Osteoblast (primary cell): ENCODE results near the gene RSPH3. TPM values are rescaled to one million over a fixed set of nuclear protein-coding genes. Genes with fewer than 3 reads are reported as not detected.

ENCODE experiments used
- DNase-seq: peaks from one replicate; pipeline ENCODE4 v3.0.0; 2011; ENCODE audit warnings: low spot score, mixed read lengths; ENCODE audit not compliant: insufficient read length; ENCODE audit errors: missing footprints
- H2AFZ ChIP-seq: 2 replicates; pipeline ENCODE4 v1.6.0; 2011; ENCODE audit warnings: mild to moderate bottlenecking, low read length
- H3K27ac ChIP-seq: 2 replicates; pipeline ENCODE4 v1.5.1; 2011; ENCODE audit warnings: mild to moderate bottlenecking, low read depth, low read length, moderate library complexity
- H3K27me3 ChIP-seq: 2 replicates; pipeline ENCODE4 v1.6.0; 2012; ENCODE audit warnings: mild to moderate bottlenecking, control low read depth, inconsistent platforms, low read length, moderate library complexity; ENCODE audit not compliant: insufficient read depth
- H3K36me3 ChIP-seq: 2 replicates; pipeline ENCODE4 v1.5.1; 2011; ENCODE audit warnings: mild to moderate bottlenecking, low read length, control low read depth, moderate library complexity; ENCODE audit not compliant: insufficient read depth
- H3K4me1 ChIP-seq: 2 replicates; pipeline ENCODE4 v1.5.1; 2011; ENCODE audit warnings: mild to moderate bottlenecking, low read length, control low read depth, moderate library complexity; ENCODE audit not compliant: insufficient read depth
- H3K4me2 ChIP-seq: 2 replicates; pipeline ENCODE4 v1.6.0; 2011; ENCODE audit warnings: mild to moderate bottlenecking, low read length; ENCODE audit not compliant: insufficient read depth
- H3K4me3 ChIP-seq: fragments of 200-600 bp; sonication (generic); 3 replicates; pipeline ENCODE4 v1.5.1; 2012; ENCODE audit warnings: mild to moderate bottlenecking, low read length, inconsistent platforms; ENCODE audit not compliant: insufficient read depth
- H3K79me2 ChIP-seq: 2 replicates; pipeline ENCODE4 v1.6.0; 2012; ENCODE audit warnings: mild to moderate bottlenecking, low read length, control low read depth, inconsistent platforms; ENCODE audit not compliant: insufficient read depth
- H3K9me3 ChIP-seq: 2 replicates; pipeline ENCODE4 v1.5.1; 2011; ENCODE audit warnings: low read depth, low read length, control low read depth
- H4K20me1 ChIP-seq: 2 replicates; pipeline ENCODE4 v1.6.0; 2012; ENCODE audit warnings: mild to moderate bottlenecking, low read length, control low read depth; ENCODE audit not compliant: insufficient read depth
- total RNA-seq: library from RNA; depleted of rRNA; stranded (reverse); fragments of >200 nt; gene quantifications from 2 replicates; pipeline ENCODE4 v1.2.3, GENCODE V29; 2012
- TF ChIP-seq, protein P1 (sequence below): IDR thresholded peaks from 2 replicates; pipeline ENCODE4 v1.5.1; 2011; ENCODE audit warnings: mild to moderate bottlenecking, low read depth, low read length, moderate library complexity; ENCODE audit errors: extremely low read depth

The RSPH3 gene
- total RNA-seq, 1 donor: 8.3 TPM

DNA sequence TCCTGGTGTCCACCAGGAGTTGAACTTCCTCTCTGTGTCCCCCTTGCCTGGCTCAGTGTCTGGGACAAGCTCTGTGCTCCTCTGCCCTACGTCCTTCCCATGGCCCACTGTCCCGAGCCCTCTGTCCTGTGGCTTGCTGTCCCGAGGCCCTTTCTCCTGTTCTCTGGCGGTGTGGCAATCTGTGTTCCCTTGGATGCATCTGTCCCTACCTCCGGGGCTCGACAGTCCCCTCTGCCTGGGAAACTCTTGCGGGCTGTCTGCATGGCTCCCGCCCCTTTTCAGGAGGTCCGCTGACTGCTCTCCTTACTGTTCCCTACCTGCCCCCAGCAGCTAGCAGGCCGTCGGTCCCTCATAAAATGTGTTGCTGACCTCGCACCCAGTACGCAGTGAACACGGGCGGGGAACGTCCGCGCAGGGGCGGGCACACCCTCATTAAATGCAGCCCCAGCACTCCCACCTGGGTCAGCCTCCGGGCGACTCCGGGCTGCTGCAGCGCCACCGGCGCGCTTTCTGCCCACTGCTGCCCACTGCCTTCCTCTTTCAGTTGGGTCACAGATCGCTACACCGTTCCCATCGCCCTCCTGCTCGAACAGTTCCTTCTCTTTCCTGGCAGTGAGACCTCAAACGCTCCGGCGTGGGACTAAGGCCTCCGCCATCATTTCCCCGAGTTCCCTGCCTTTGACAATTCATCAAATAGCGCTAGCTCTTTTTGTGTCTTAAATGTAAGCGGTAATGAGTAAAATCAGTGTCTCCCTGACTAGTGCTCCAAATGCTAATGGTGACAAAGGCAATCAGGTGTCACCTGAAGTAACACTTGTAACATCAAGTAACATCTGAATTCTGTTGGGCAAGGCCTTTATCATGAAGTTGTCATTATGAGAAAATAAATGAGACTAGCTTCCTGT, 60.5 kb downstream of the RSPH3 start:
- peak overlapping the region; percentile 72 for H3K4me2 ChIP-seq
- TF ChIP-seq, protein P1, sequence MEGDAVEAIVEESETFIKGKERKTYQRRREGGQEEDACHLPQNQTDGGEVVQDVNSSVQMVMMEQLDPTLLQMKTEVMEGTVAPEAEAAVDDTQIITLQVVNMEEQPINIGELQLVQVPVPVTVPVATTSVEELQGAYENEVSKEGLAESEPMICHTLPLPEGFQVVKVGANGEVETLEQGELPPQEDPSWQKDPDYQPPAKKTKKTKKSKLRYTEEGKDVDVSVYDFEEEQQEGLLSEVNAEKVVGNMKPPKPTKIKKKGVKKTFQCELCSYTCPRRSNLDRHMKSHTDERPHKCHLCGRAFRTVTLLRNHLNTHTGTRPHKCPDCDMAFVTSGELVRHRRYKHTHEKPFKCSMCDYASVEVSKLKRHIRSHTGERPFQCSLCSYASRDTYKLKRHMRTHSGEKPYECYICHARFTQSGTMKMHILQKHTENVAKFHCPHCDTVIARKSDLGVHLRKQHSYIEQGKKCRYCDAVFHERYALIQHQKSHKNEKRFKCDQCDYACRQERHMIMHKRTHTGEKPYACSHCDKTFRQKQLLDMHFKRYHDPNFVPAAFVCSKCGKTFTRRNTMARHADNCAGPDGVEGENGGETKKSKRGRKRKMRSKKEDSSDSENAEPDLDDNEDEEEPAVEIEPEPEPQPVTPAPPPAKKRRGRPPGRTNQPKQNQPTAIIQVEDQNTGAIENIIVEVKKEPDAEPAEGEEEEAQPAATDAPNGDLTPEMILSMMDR: no peak
- peak; percentile 62 for DNase-seq
- H4K20me1 ChIP-seq: no peaks in the 10 kb centered on the region
- H3K27ac ChIP-seq: no peak overlapping the region
- H3K79me2 ChIP-seq: no peaks in the 10 kb centered on the region
- H3K27me3 ChIP-seq: no peaks in the 10 kb centered on the region
- H3K4me3 ChIP-seq: peak overlapping the region; percentile 60
- no peaks in the 10 kb centered on the region for H3K36me3 ChIP-seq
- no peaks in the 10 kb centered on the region for H3K4me1 ChIP-seq
- H3K9me3 ChIP-seq: no peaks in the 10 kb centered on the region
- H2AFZ ChIP-seq: peak overlapping the region; percentile 71

DNA sequence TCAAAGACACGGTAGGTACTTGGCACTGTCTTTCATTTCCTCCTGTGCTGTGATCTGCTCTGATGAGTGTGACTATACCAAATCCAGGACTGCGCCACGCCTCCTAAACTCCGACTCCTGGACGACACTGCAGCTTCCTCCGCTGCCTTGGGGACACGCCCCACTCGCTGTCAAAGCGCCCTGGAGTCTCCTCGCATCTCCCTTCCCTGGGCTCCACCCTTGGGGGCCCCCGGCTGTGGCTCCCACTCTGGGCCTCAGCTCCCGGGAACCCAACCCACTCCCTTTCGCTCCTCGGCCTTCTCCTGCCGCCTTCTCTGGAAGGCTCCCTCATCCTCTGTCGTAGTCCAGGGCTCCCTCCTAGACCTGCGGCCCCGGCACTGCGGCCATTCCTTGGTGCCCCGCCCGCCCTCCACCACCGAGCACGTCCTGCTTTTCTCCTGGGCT, 61.2 kb downstream of the RSPH3 start:
- H3K4me1 ChIP-seq: no peaks in the 10 kb centered on the region
- no peaks in the 10 kb centered on the region for H3K9me3 ChIP-seq
- DNase-seq: peak; percentile 62
- peak overlapping the region; percentile 60 for H3K4me3 ChIP-seq
- peak overlapping the region; percentile 72 for H3K4me2 ChIP-seq
- H3K79me2 ChIP-seq: no peaks in the 10 kb centered on the region
- H3K36me3 ChIP-seq: no peaks in the 10 kb centered on the region
- H2AFZ ChIP-seq: peak overlapping the region; percentile 71
- H4K20me1 ChIP-seq: no peaks in the 10 kb centered on the region
- H3K27ac ChIP-seq: no peak overlapping the region
- H3K27me3 ChIP-seq: no peaks in the 10 kb centered on the region
- TF ChIP-seq, protein P1: no peak

DNA sequence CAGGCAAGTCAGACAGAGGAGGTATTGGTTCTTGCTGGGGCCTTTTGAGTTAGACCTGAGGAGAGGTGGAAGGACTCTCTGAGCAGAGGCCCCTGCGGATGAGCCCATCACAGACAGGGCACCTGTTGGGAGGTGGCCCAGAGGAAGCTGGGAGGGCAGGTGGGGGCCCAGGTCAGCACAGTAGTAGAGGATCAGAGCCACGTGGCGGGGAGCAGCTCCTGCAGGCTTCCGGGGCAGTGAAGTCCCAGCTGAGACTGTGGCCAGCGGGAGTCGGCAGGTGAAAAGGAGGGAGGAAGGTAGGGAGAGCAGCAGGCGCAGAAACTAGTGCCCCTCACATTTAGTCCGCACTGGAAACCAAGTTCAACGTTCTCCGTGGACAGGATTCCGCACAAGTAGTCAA, 61.8 kb downstream of the RSPH3 start:
- Histone ChIP-seq H3K27ac (no peak overlapping the region), H3K4me3 (no peak overlapping the region), H3K79me2 (no peaks in the 10 kb centered on the region), H3K4me2 (no peak overlapping the region), H3K36me3 (no peaks in the 10 kb centered on the region), H3K9me3 (no peaks in the 10 kb centered on the region), H4K20me1 (no peaks in the 10 kb centered on the region), H3K27me3 (no peaks in the 10 kb centered on the region), H3K4me1 (no peaks in the 10 kb centered on the region), H2AFZ (no peak overlapping the region)
- peak; percentile 36 for DNase-seq
- TF ChIP-seq, protein P1: no peak

DNA sequence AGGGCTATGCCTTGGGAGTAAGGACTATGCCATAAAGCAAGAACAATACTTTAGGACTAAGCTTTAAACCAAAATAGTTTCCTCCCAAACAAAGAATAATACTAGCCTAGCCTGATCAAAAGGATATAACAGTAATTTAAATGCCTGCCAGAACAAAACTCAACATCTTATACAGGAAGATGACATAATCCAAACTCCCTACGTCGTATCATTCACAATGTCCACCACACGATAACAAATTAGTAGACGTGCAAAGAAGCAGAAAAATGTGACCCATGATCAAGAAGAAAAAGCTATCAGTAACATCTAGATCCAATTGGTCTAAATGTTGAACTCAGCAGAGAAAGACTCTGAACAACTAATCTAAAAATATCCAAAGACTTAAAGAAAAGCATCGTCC, 65.8 kb downstream of the RSPH3 start:
- H3K4me2 ChIP-seq: no peak overlapping the region
- H3K79me2 ChIP-seq: no peaks in the 10 kb centered on the region
- no peaks in the 10 kb centered on the region for H3K36me3 ChIP-seq
- TF ChIP-seq, protein P1: no peak
- no peaks in the 10 kb centered on the region for H3K4me1 ChIP-seq
- DNase-seq: no peak
- no peaks in the 10 kb centered on the region for H4K20me1 ChIP-seq
- H3K4me3 ChIP-seq: no peak overlapping the region
- H3K27me3 ChIP-seq: no peaks in the 10 kb centered on the region
- H3K9me3 ChIP-seq: no peaks in the 10 kb centered on the region
- H2AFZ ChIP-seq: no peak overlapping the region
- no peak overlapping the region for H3K27ac ChIP-seq
